Panc1 (cell line): ENCODE measurements around the gene LRRFIP2. TPM values are rescaled to one million over a fixed set of nuclear protein-coding genes. Genes with fewer than 3 reads are reported as not detected.

Experiments used
- ATAC-seq: fragments of 200-7000 bp; cut with Tn5 transposase; 2 replicates; pipeline ENCODE4 v1.9.1; 2020; ENCODE audit warnings: mild to moderate bottlenecking, moderate library complexity
- BruUV-seq: library from RNA; stranded (reverse); fragments of 400-500 nt; replicated peaks from 2 replicates; lab custom pipeline; 2021; lab: Mats Ljungman, UMichigan
- CTCF ChIA-PET: fragments of 300-600 bp; sonication (Branson Sonifier 250); formaldehyde crosslinking; loops from one replicate; lab custom pipeline; 2022; ENCODE audit warnings: antibody characterized with exemption; lab: Charles Lee
- POLR2A ChIA-PET: fragments of 300-600 bp; sonication (Branson Sonifier 250); formaldehyde crosslinking; loops from one replicate; lab custom pipeline; 2022; ENCODE audit warnings: antibody characterized with exemption; lab: Charles Lee
- DNase-seq: peaks from one replicate; pipeline ENCODE4 v3.0.0-alpha.2; 2010; ENCODE audit warnings: low read depth, low spot score
- H3K27ac ChIP-seq: 2 replicates; pipeline ENCODE4 v1.5.1; 2011; ENCODE audit warnings: mild to moderate bottlenecking, low read length, inconsistent platforms
- H3K27me3 ChIP-seq: fragments of 200-500 bp; sonication (Bioruptor generic); 2 replicates; pipeline ENCODE4 v1.6.0; 2014; ENCODE audit warnings: low read length, inconsistent platforms; ENCODE audit not compliant: control insufficient read depth, insufficient read depth
- H3K36me3 ChIP-seq: fragments of 200-500 bp; sonication (Bioruptor generic); 2 replicates; pipeline ENCODE4 v1.5.1; 2014; ENCODE audit warnings: inconsistent platforms, mild to moderate bottlenecking, low read length, moderate library complexity; ENCODE audit not compliant: control insufficient read depth, insufficient read depth
- H3K4me1 ChIP-seq: 2 replicates; pipeline ENCODE4 v1.5.1; 2011; ENCODE audit warnings: inconsistent platforms, mild to moderate bottlenecking, low read length, moderate library complexity; ENCODE audit not compliant: control insufficient read depth, insufficient read depth
- H3K4me3 ChIP-seq, 2 experiments: 2 replicates each; pipeline ENCODE4 v1.5.1; 2011 to 2012; ENCODE audit warnings: low read depth in 2 of 2, low read length in 2 of 2, mild to moderate bottlenecking in 2 of 2, inconsistent platforms in 1 of 2, moderate library complexity in 1 of 2
- H3K9me3 ChIP-seq: fragments of 200-500 bp; sonication (Bioruptor generic); 2 replicates; pipeline ENCODE4 v1.5.1; 2014; ENCODE audit warnings: low read depth, mild to moderate bottlenecking, inconsistent platforms, low read length, moderate library complexity; ENCODE audit not compliant: control insufficient read depth, insufficient read depth
- POLR2AphosphoS5 ChIP-seq: IDR thresholded peaks from 2 replicates; pipeline ENCODE4 v1.6.1; 2012; ENCODE audit warnings: mild to moderate bottlenecking, low read depth, low read length, moderate library complexity
- SIN3A ChIP-seq: IDR thresholded peaks from 2 replicates; pipeline ENCODE4 v1.6.1; 2012; ENCODE audit warnings: low read depth, mild to moderate bottlenecking, low read length, moderate library complexity, borderline replicate concordance; ENCODE audit not compliant: insufficient read depth
- TCF7L2 ChIP-seq: IDR thresholded peaks from 2 replicates; pipeline ENCODE4 v1.6.1; 2011; ENCODE audit warnings: mild to moderate bottlenecking, low read depth, low read length, inconsistent platforms
- in situ Hi-C: cut with HindIII; loops from 2 replicates; pipeline ENCODE4 v1.10.0; 2016; ENCODE audit warnings: low sequenced_read_pairs, low pct_unique_long_range_greater_than_20kb
- intact Hi-C: fragments of 100-400 bp; cut with micrococcal nuclease; formaldehyde crosslinking; loops from one replicate; pipeline ENCODE4 v1.10.0; 2022; ENCODE audit not compliant: unreplicated experiment
- total RNA-seq: library from RNA; stranded (reverse); gene quantifications from one replicate; pipeline ENCODE4 v1.2.1, GENCODE V29; 2021; ENCODE audit not compliant: unreplicated experiment
- TF ChIP-seq, protein P1 (sequence below), 2 experiments: IDR thresholded peaks; 2 replicates each; pipeline ENCODE4 v1.6.1; 2011 to 2012; ENCODE audit warnings: low read depth in 2 of 2, control low read depth in 1 of 2, low read length in 1 of 2, mild to moderate bottlenecking in 1 of 2, moderate library complexity in 1 of 2; ENCODE audit not compliant: insufficient read depth in 1 of 2
- TF ChIP-seq, protein P2 (sequence below): fragments of 450-650 bp; IDR thresholded peaks from 2 replicates; pipeline ENCODE4 v1.5.1; 2017; ENCODE audit warnings: mild to moderate bottlenecking

The LRRFIP2 gene
- total RNA-seq, 1 experiment from 2014 or later = 32.3 TPM

DNA sequence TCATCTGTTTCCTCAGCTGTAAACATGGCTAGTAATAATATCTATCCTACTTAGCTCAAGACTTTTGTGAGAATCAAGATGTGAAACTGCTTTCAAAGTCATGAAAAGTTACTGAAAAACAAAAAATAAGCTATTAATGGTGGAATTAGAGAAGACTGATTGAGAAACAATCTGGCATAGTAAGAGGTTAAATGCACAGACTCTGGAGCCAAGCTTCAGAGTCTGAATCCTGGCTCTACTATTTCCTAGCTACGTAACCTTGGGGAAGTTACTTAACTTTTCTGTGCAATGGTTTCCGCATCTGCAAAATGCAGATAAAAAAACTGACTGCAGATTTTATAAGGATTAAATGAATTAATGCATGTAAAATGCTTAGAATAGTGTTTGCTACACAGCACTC lies 28.8 kb downstream of the LRRFIP2 start:
- POLR2A ChIA-PET = no interaction called here
- H3K9me3 ChIP-seq = no peaks in the 10 kb centered on the region
- intact Hi-C loops = no loop called here

DNA sequence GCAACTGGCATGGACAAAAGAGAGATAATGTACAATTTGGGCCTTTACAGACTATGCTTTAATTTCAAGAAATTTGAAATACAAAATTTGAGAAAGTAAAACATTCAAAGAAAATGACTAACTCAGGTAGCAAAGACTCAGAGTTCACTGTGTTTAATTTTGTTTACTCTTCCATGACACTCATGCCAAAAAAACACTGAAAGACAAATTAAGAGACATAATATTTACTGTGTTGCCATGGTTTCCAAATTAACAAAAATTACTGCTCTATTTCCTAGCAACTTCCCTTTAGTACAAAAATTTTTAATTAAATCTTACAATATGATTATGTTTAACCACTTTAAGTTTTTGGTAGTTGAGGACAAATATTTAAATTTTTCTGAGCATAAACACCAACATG lies 29.6 kb downstream of the LRRFIP2 start:
- Histone ChIP-seq H3K9me3 (no peaks in the 10 kb centered on the region), H3K27ac (no peak overlapping the region), H3K27me3 (no peaks in the 10 kb centered on the region), H3K4me1 (no peaks in the 10 kb centered on the region), H3K4me3 (no peak overlapping the region), H3K36me3 (no peaks in the 10 kb centered on the region; the same call in 1 of the 2 replicates)
- ChIA-PET CTCF (no interaction called here), POLR2A (no interaction called here)
- DNase-seq (no peak), ATAC-seq (no peak)
- intact Hi-C loops (no loop called here), in situ Hi-C loops (no loop called here)
- TF ChIP-seq POLR2AphosphoS5 (no peak), TCF7L2 (no peak), SIN3A (no peak)
- TF ChIP-seq, protein P1, sequence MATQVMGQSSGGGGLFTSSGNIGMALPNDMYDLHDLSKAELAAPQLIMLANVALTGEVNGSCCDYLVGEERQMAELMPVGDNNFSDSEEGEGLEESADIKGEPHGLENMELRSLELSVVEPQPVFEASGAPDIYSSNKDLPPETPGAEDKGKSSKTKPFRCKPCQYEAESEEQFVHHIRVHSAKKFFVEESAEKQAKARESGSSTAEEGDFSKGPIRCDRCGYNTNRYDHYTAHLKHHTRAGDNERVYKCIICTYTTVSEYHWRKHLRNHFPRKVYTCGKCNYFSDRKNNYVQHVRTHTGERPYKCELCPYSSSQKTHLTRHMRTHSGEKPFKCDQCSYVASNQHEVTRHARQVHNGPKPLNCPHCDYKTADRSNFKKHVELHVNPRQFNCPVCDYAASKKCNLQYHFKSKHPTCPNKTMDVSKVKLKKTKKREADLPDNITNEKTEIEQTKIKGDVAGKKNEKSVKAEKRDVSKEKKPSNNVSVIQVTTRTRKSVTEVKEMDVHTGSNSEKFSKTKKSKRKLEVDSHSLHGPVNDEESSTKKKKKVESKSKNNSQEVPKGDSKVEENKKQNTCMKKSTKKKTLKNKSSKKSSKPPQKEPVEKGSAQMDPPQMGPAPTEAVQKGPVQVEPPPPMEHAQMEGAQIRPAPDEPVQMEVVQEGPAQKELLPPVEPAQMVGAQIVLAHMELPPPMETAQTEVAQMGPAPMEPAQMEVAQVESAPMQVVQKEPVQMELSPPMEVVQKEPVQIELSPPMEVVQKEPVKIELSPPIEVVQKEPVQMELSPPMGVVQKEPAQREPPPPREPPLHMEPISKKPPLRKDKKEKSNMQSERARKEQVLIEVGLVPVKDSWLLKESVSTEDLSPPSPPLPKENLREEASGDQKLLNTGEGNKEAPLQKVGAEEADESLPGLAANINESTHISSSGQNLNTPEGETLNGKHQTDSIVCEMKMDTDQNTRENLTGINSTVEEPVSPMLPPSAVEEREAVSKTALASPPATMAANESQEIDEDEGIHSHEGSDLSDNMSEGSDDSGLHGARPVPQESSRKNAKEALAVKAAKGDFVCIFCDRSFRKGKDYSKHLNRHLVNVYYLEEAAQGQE (IDR thresholded peaks at IDR 0.05; ENCODE audit: insufficient read depth in 1 of 2, low read depth in 2 of 2, low read length in 1 of 2) = no peak
- TF ChIP-seq, protein P2, sequence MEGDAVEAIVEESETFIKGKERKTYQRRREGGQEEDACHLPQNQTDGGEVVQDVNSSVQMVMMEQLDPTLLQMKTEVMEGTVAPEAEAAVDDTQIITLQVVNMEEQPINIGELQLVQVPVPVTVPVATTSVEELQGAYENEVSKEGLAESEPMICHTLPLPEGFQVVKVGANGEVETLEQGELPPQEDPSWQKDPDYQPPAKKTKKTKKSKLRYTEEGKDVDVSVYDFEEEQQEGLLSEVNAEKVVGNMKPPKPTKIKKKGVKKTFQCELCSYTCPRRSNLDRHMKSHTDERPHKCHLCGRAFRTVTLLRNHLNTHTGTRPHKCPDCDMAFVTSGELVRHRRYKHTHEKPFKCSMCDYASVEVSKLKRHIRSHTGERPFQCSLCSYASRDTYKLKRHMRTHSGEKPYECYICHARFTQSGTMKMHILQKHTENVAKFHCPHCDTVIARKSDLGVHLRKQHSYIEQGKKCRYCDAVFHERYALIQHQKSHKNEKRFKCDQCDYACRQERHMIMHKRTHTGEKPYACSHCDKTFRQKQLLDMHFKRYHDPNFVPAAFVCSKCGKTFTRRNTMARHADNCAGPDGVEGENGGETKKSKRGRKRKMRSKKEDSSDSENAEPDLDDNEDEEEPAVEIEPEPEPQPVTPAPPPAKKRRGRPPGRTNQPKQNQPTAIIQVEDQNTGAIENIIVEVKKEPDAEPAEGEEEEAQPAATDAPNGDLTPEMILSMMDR = no peak
- no TSS peak for BruUV-seq

More for the DNA sequence above, 28.8 kb downstream of the LRRFIP2 start:
- TF ChIP-seq TCF7L2 (no peak), POLR2AphosphoS5 (no peak), SIN3A (no peak)
- TF ChIP-seq, protein P2 = no peak
- TF ChIP-seq, protein P1 (IDR thresholded peaks at IDR 0.05; ENCODE audit: insufficient read depth in 1 of 2, low read depth in 2 of 2, low read length in 1 of 2) = no peak
- in situ Hi-C loops = no loop called here
- no peaks in the 10 kb centered on the region for H3K4me1 ChIP-seq
- ATAC-seq (no peak), DNase-seq (no peak)
- no peaks in the 10 kb centered on the region; the same call in 1 of the 2 replicates for H3K36me3 ChIP-seq
- BruUV-seq = no TSS peak
- H3K27ac ChIP-seq = no peak overlapping the region
- no peak overlapping the region for H3K4me3 ChIP-seq
- CTCF ChIA-PET = no interaction called here
- no peaks in the 10 kb centered on the region for H3K27me3 ChIP-seq
